Subcutaneous abdominal adipose tissue (tissue), 5 donors: ENCODE data around the gene OR2D3.
"Not testable (repeated sequence)": the region's sequence is repeated elsewhere in the genome, so short reads cannot be mapped to it uniquely, and the experiment has no call there.

ENCODE experiments used
- H3K27ac ChIP-seq: one replicate; pipeline ENCODE4 v1.7.0; 2013; ENCODE audit warnings: low read depth, mild to moderate bottlenecking, inconsistent platforms, low read length, moderate library complexity
- H3K27me3 ChIP-seq, 5 donors: one replicate each; pipeline ENCODE4 v1.7.0; 2013; ENCODE audit warnings: low read length in 5 of 5, inconsistent platforms in 1 of 5; ENCODE audit not compliant: control insufficient read depth in 5 of 5, insufficient read depth in 4 of 5
- H3K36me3 ChIP-seq, 5 donors: one replicate each; pipeline ENCODE4 v1.7.0; 2013; ENCODE audit warnings: low read length in 5 of 5; ENCODE audit not compliant: control insufficient read depth in 5 of 5, insufficient read depth in 5 of 5
- H3K4me1 ChIP-seq, 5 donors: one replicate each; pipeline ENCODE4 v1.7.0; 2013; ENCODE audit warnings: low read length in 5 of 5, mild to moderate bottlenecking in 3 of 5, moderate library complexity in 1 of 5; ENCODE audit not compliant: control insufficient read depth in 5 of 5, insufficient read depth in 5 of 5
- H3K4me3 ChIP-seq, 5 donors: one replicate each; pipeline ENCODE4 v1.7.0; 2013; ENCODE audit warnings: low read length in 5 of 5, low read depth in 1 of 5
- H3K9ac ChIP-seq, 5 donors: one replicate each; pipeline ENCODE4 v1.7.0; 2013; ENCODE audit warnings: low read length in 5 of 5, mild to moderate bottlenecking in 4 of 5, moderate library complexity in 3 of 5
- H3K9me3 ChIP-seq, 5 donors: one replicate each; pipeline ENCODE4 v1.7.0; 2013; ENCODE audit warnings: low read length in 5 of 5; ENCODE audit not compliant: control insufficient read depth in 5 of 5
- donor health status: healthy.
- donor health status: healthy.
- donor health status: healthy.
- donor health status: healthy.
- donor health status: healthy.

Gene OR2D3

DNA sequence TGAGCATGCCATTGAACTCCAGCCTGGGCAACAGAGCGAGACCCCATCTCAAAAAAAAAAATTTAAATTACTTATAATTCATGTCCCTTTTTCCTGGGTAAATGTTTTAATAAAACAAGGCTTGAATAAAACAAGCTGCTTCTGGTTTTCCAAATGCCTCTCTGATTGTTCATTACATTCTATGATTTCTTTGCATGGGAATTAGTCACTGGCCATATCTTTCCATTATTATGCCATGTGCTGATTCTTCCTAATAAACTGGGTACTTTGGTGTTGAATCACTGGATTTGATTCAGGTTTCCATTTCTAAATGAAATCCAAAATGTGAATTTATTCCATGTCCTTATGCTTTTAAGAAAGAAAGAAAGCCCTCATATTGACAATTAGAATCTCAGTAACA is 48.0 kb downstream of the OR2D3 start:
- H3K4me1 ChIP-seq = no peaks in the 10 kb centered on the region
- H3K9ac ChIP-seq = no peak overlapping the region
- H3K36me3 ChIP-seq = no peaks in the 10 kb centered on the region
- H3K27ac ChIP-seq = no peak overlapping the region
- H3K9me3 ChIP-seq = peaks cover 0 to 3% (median 0%) of the 10 kb centered on the region in 5 donors
- no peak overlapping the region for H3K4me3 ChIP-seq
- no peaks in the 10 kb centered on the region for H3K27me3 ChIP-seq

DNA sequence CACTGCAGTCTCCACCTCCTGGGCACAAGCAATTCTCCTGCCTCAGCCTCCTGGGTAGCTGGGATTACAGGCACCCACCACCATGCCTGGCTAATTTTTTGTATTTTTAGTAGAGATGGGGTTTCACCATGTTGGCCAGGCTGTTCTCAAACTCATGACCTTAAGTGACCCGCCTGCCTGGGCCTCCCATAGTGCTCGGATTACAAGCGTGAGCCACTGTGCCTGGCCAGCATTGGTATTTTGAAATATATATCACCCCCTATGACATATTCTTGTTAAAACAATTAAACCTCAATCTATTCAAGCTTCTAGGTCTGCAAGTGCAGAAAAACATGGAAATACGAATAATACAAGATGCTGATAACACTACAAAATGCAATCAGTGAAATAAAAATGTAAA is 49.1 kb downstream of the OR2D3 start:
- H3K4me1 ChIP-seq, H3K9me3 ChIP-seq, H3K9ac ChIP-seq, H3K4me3 ChIP-seq, H3K36me3 ChIP-seq, H3K27me3 ChIP-seq, H3K27ac ChIP-seq: not testable (repeated sequence)
